Ovary (tissue), 9 donors: ENCODE data around the gene KAT5. TPM values are rescaled to one million over a fixed set of nuclear protein-coding genes. Genes with fewer than 3 reads are reported as not detected.

Experiments
- DNase-seq, 5 donors: peaks; one replicate each; pipeline ENCODE4 v3.0.0-alpha.2; 2019 to 2020
- H3K27ac ChIP-seq, 2 donors: fragments of 200-600 bp; one replicate each; pipeline versions ENCODE4 v1.5.1 to v1.8.0; 2019 to 2022
- H3K27me3 ChIP-seq: fragments of 200-600 bp; one replicate; pipeline ENCODE4 v1.8.0; 2022
- H3K36me3 ChIP-seq: fragments of 200-600 bp; sonication (generic); one replicate; pipeline ENCODE4 v1.5.1; 2019
- H3K4me1 ChIP-seq: one replicate; pipeline ENCODE4 v1.8.1; 2013; ENCODE audit warnings: mild to moderate bottlenecking, moderate library complexity; ENCODE audit not compliant: insufficient read depth
- H3K4me3 ChIP-seq: fragments of 200-600 bp; sonication (generic); one replicate; pipeline ENCODE4 v1.5.1; 2017
- H3K9me3 ChIP-seq, 2 donors: fragments of 200-600 bp in 1 of 2; sonication (generic) in 1 of 2; one replicate each; pipeline versions ENCODE4 v1.5.1 to v1.8.1; 2013 to 2019; ENCODE audit warnings: mild to moderate bottlenecking in 1 of 2, moderate library complexity in 1 of 2
- CTCF ChIP-seq, 3 donors: fragments of 450-650 bp in 2 of 3; fragments of 200-600 bp in 1 of 3; IDR thresholded peaks; one replicate each; pipeline versions ENCODE4 v1.5.1 to v1.8.0; 2016 to 2022; ENCODE audit warnings: antibody characterized with exemption in 3 of 3, mild to moderate bottlenecking in 1 of 3
- EP300 ChIP-seq: sonication (generic); formaldehyde crosslinking; IDR thresholded peaks from one replicate; pipeline ENCODE4 v1.6.1; 2017; ENCODE audit warnings: antibody characterized with exemption
- POLR2A ChIP-seq: fragments of 450-650 bp; IDR thresholded peaks from one replicate; pipeline ENCODE4 v1.6.1; 2017; ENCODE audit warnings: antibody characterized with exemption, mild to moderate bottlenecking, moderate library complexity
- WGBS, 3 donors: extraction: QIAGEN DNeasy Blood & Tissue Kit in 1 of 3; methylation state at CpG; one replicate each; pipeline versions ENCODE4 v1.1.5 to v1.1.7; 2013 to 2017; 5-methylcytosine and 5-hydroxymethylcytosine counted together
- intact Hi-C, 4 donors: fragments of 100-400 bp; cut with DNase I; formaldehyde crosslinking; loops; one replicate each; pipeline versions ENCODE4 v1.11.0 to v1.15.1; 2022 to 2023
- polyA plus RNA-seq, 2 donors: library from polyadenylated mRNA; stranded (reverse); fragments of 200-250 nt in 1 of 2; fragments of 350-450 nt in 1 of 2; fragmentation: Illumina TruSeq in 1 of 2; extraction: RNeasy Lipid Tissue Mini Kit (QIAGEN cat#74804) in 1 of 2; gene quantifications; one replicate each; pipeline ENCODE4 v1.2.3, GENCODE V29; 2013 to 2014
- total RNA-seq, 7 donors: library from RNA; depleted of rRNA in 2 of 7; stranded (reverse); fragments of >200 nt in 2 of 7; fragmentation: NEBNext Ultra II Directional in 3 of 7; extraction: Animal tissue kit (Norgen Biotek cat#: 25700) in 3 of 7; gene quantifications; one replicate each; pipeline versions ENCODE4 v1.1.0 to v1.2.4, GENCODE V29; 2016 to 2023
- donor health status: DM: no; HTN: no; CAD: no; lungs with moderate emphysema.
- donor health status: DM: no; HTN: no; CAD: no.
- donor health status: Bipolar disorder and iron deficiency.
- donor health status: DM: yes; HTN: yes; CAD: no.
- donor health status: DM: no; HTN: no; CAD: no.
- donor health status: DM: yes; HTN: yes; CAD: no.

The KAT5 gene
- total and polyA plus RNA-seq, 9 donors: 56.1 to 110 (median 67.0) TPM

- no peak for DNase-seq
- TF ChIP-seq POLR2A: no peak
- TF ChIP-seq EP300: no peak
- no peak for TF ChIP-seq CTCF (IDR thresholded peaks at IDR 0.05)
- no peaks in the 10 kb centered on the region for H3K27me3 ChIP-seq
- 17 to 26% (median 24%) methylated on average over 11 of the region's 11 CpGs for WGBS, 3 donors
- peak overlapping the region; percentile 98 to 99 for H3K27ac ChIP-seq
- H3K4me3 ChIP-seq: peak overlapping the region; percentile 55
- H3K36me3 ChIP-seq: no peaks in the 10 kb centered on the region
- H3K4me1 ChIP-seq: peaks cover 5% of the 10 kb centered on the region
- no peaks in the 10 kb centered on the region for H3K9me3 ChIP-seq
- intact Hi-C loops: loop anchor here in 2 of 4 donors (2.0 to 10.0 kb wide), 3 partner anchors 102 to 272 kb away; no protein-coding TSS in a partner anchor
These were observed 603 bp downstream of the KAT5 start for GRCh38 chr11:65712633-65713076.

GRCh38 chr11:65713212-65713969 is 1.3 kb downstream of the KAT5 start:
- Histone ChIP-seq H3K9me3 (no peaks in the 10 kb centered on the region), H3K36me3 (no peaks in the 10 kb centered on the region), H3K27me3 (no peaks in the 10 kb centered on the region), H3K4me3 (no peak overlapping the region), H3K4me1 (peaks cover 5% of the 10 kb centered on the region), H3K27ac (peak overlapping the region in 1 of 2 donors; percentile 98)
- DNase-seq: peak in 1 of 5 donors; percentile 43
- TF ChIP-seq POLR2A: no peak
- TF ChIP-seq EP300: no peak
- TF ChIP-seq CTCF (IDR thresholded peaks at IDR 0.05): no peak
- intact Hi-C loops: loop anchor here in 2 of 4 donors (2.0 to 10.0 kb wide), 3 partner anchors 101 to 271 kb away; no protein-coding TSS in a partner anchor
- whole genome bisulfite sequencing, 3 donors: 86 to 91% (median 90%) methylated on average over 24 of the region's 24 CpGs

- H3K27me3 ChIP-seq: no peaks in the 10 kb centered on the region
- no peak for DNase-seq
- TF ChIP-seq EP300 (no peak), POLR2A (no peak), CTCF (IDR thresholded peaks at IDR 0.05) (no peak)
- H3K36me3 ChIP-seq: no peaks in the 10 kb centered on the region
- intact Hi-C loops: loop anchor here in 1 of 4 donors (10.0 kb wide), 2 partner anchors 100 to 270 kb away; no protein-coding TSS in a partner anchor
- no peak overlapping the region for H3K27ac ChIP-seq
- no peaks in the 10 kb centered on the region for H3K9me3 ChIP-seq
- H3K4me3 ChIP-seq: no peak overlapping the region
- 90 to 93% (median 91%) methylated on average over 16 of the region's 16 CpGs for WGBS, 3 donors
- peaks cover 8% of the 10 kb centered on the region for H3K4me1 ChIP-seq
These were observed 2.4 kb downstream of the KAT5 start for GRCh38 chr11:65714433-65714832.

- H3K4me1 ChIP-seq: peaks cover 6% of the 10 kb centered on the region
- H3K9me3 ChIP-seq: no peaks in the 10 kb centered on the region
- no peaks in the 10 kb centered on the region for H3K27me3 ChIP-seq
- H3K36me3 ChIP-seq: no peaks in the 10 kb centered on the region
- TF ChIP-seq EP300 (no peak), CTCF (IDR thresholded peaks at IDR 0.05) (no peak), POLR2A (no peak)
- intact Hi-C loops: loop anchor here in 1 of 4 donors (10.0 kb wide), 2 partner anchors 98 to 268 kb away; no protein-coding TSS in a partner anchor
- H3K27ac ChIP-seq: no peak overlapping the region
- no peak for DNase-seq
- 72 to 82% (median 80%) methylated on average over 7 of the region's 7 CpGs for WGBS, 3 donors
- H3K4me3 ChIP-seq: no peak overlapping the region
These were observed 4.2 kb downstream of the KAT5 start for GRCh38 chr11:65716302-65716701.
